Measurements from ENCODE around the gene PIK3R5.

DNA sequence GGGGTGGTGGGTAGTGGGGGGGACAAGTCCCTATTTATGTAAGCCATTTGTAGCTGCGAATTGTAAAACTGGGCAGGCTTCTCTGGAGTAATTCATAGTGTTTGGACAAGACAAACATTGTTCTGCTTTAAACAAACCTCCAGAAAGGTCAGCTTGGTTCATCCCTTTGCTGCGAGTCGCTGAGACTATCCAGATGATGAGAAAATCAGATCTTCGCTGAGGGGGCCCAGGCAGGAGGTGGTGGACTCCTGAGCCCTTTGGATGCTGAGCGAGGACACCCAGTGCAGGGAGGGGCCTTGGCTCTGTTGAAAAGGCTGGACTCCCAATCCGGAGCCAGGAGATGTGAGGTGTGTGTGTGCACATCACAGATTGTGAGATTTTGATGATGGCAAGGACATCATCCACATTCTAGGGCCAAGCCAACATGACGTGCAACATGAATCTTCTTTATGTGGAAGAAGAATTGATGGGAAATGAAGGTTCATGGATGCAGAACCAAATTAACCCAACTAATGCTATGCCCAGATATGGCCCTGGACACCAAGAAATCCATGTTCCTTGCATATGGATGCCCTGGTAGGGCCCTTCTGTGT, 40.8 kb upstream of the PIK3R5 start:
- TF ChIP-seq, protein P1, sequence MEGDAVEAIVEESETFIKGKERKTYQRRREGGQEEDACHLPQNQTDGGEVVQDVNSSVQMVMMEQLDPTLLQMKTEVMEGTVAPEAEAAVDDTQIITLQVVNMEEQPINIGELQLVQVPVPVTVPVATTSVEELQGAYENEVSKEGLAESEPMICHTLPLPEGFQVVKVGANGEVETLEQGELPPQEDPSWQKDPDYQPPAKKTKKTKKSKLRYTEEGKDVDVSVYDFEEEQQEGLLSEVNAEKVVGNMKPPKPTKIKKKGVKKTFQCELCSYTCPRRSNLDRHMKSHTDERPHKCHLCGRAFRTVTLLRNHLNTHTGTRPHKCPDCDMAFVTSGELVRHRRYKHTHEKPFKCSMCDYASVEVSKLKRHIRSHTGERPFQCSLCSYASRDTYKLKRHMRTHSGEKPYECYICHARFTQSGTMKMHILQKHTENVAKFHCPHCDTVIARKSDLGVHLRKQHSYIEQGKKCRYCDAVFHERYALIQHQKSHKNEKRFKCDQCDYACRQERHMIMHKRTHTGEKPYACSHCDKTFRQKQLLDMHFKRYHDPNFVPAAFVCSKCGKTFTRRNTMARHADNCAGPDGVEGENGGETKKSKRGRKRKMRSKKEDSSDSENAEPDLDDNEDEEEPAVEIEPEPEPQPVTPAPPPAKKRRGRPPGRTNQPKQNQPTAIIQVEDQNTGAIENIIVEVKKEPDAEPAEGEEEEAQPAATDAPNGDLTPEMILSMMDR (IDR thresholded peaks at IDR 0.05) = no peak
- no peak for TF ChIP-seq EZH2phosphoT487 (IDR thresholded peaks at IDR 0.05)
